ENCODE data around the gene CSMD2. TPM values are rescaled to one million over a fixed set of nuclear protein-coding genes. Genes with fewer than 3 reads are reported as not detected.

Gene CSMD2
- total RNA-seq, 4 donors from 2014 or later: 8.6 TPM; not detected in 3

DNA sequence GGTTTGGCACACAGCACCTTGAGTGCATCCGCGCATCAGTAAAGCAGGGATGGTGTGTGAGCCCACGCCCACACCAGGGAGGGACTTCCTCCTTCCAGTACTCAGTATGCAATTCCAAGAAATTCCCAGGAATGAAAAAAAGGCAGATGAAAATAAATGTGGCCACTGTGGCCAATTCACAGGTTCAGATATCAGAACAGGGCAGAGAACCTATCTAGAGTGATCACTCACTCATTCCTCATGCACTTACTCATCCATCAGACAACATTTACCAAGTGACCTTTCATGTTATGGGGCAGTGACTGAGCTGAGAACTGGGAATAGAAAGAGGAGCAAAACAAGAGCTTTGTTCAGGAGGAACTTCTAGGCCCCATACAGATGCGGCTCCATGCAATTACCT lies 578.9 kb downstream of the CSMD2 start:
- no peaks in the 10 kb centered on the region for H3K9me3 ChIP-seq
- H3K27ac ChIP-seq: no peak overlapping the region
- TF ChIP-seq POLR2A (IDR thresholded peaks at IDR 0.05) (no peak), CTCF (IDR thresholded peaks at IDR 0.05) (no peak)
- no peak overlapping the region for H3K4me3 ChIP-seq
- intact Hi-C loops (cut with DNase I; ENCODE audit: low total_unique reads): no loop called here
- no peak for DNase-seq
- no peaks in the 10 kb centered on the region for H3K36me3 ChIP-seq
- H3K4me1 ChIP-seq: no peaks in the 10 kb centered on the region
- no peaks in the 10 kb centered on the region for H3K27me3 ChIP-seq

DNA sequence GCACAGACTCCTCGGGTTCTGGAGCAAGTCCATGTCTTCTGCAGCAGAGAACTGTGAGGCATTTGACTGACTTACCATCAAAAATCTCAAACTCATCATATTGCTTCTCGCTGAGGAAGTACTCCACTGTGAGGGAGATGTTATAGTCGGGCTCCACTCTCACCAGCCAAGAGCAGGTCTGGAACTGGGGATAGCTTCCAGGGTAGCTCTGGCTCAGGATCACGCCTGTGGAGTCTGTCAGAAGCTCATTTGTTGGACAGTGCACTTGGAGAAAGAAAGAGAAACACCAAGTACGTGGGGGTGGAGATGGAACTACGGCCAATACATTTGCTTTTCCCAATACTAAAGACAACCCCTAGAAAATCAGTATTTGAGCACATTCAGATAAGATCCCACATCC lies 581.5 kb downstream of the CSMD2 start:
- DNase-seq: no peak
- Histone ChIP-seq H3K36me3 (no peaks in the 10 kb centered on the region), H3K27me3 (no peaks in the 10 kb centered on the region), H3K9me3 (no peaks in the 10 kb centered on the region), H3K4me3 (no peak overlapping the region), H3K27ac (no peak overlapping the region), H3K4me1 (no peaks in the 10 kb centered on the region)
- TF ChIP-seq CTCF (IDR thresholded peaks at IDR 0.05) (no peak), POLR2A (IDR thresholded peaks at IDR 0.05) (no peak)
- intact Hi-C loops (cut with DNase I; ENCODE audit: low total_unique reads): no loop called here

DNA sequence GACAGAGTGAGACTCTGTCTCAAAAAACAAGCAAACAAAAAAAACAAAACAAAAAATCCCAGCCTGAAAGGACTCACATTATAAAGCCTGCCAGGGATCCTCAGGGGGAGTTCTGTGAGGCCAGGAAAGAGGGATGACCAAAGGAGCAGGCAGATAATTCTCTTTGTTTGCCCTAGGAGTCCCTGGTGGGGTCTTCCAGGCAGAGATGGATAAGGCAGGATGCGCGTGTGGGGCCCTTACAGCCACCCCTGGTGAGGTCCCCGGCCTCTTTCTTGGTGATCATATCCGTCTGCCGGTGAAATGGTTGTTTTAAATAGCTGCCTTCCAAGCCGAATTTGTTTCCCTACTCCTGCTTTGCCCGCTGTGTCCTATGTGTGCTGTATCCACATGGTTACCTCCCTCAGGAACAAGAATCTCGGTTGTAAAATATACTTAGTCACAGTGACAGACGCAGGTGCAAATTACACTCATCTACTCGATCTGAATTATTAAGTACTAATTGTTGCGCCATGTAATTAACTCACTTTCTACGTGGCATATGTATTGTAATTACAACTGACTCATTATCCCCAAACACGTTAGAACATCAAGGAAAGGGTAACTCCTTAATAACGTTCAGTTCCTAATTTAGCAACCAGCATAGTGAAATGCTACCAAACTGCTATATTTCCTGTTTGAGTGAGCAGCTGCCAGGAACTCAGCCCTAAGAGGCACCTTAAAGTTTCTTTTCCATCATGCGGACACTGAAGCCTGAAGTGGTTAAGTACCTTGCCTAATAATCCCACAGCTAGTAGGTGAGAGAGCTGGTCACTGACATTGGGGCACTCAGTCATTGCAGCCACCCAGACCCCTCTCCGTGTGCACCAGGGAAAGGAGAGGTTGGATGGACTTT lies 586.2 kb downstream of the CSMD2 start:
- TF ChIP-seq POLR2A (IDR thresholded peaks at IDR 0.05) (no peak), CTCF (IDR thresholded peaks at IDR 0.05) (no peak)
- DNase-seq: no peak
- Histone ChIP-seq H3K4me1 (no peaks in the 10 kb centered on the region), H3K36me3 (no peaks in the 10 kb centered on the region), H3K27ac (no peak overlapping the region), H3K4me3 (no peak overlapping the region), H3K27me3 (no peaks in the 10 kb centered on the region), H3K9me3 (no peaks in the 10 kb centered on the region)
- intact Hi-C loops (cut with DNase I; ENCODE audit: low total_unique reads): no loop called here

DNA sequence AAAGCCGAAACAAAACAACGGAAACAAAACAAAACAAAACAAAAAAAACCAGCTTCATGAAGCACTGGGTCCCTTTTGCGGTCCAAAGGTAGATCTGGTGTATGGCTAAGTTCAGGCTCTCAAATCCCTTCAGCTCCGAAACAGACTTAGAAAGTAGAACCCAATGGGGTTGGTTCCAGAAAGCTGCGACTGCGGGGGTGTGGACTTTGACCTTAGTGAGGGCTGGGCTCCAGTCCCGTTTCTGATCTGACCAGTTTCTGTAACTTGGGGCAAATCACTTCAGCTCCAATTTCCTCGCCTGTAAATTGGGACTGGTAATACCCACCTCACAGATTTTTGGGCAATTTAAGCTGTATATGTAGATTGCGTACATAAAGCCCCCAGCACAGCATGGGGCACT lies 587.4 kb downstream of the CSMD2 start:
- DNase-seq: no peak
- H3K4me1 ChIP-seq: no peaks in the 10 kb centered on the region
- H3K27me3 ChIP-seq: no peaks in the 10 kb centered on the region
- H3K36me3 ChIP-seq: no peaks in the 10 kb centered on the region
- intact Hi-C loops (cut with DNase I; ENCODE audit: low total_unique reads): no loop called here
- H3K4me3 ChIP-seq: no peak overlapping the region
- no peaks in the 10 kb centered on the region for H3K9me3 ChIP-seq
- H3K27ac ChIP-seq: no peak overlapping the region
- TF ChIP-seq POLR2A (IDR thresholded peaks at IDR 0.05) (no peak), CTCF (IDR thresholded peaks at IDR 0.05) (no peak)

GRCh38 chr1:33576821-33577599 lies 588.0 kb downstream of the CSMD2 start:
- no peak for TF ChIP-seq CTCF (IDR thresholded peaks at IDR 0.05)
- TF ChIP-seq POLR2A (IDR thresholded peaks at IDR 0.05): no peak
- no peak for DNase-seq
- no peaks in the 10 kb centered on the region for H3K9me3 ChIP-seq
- H3K27ac ChIP-seq: no peak overlapping the region
- H3K36me3 ChIP-seq: no peaks in the 10 kb centered on the region
- no peak overlapping the region for H3K4me3 ChIP-seq
- intact Hi-C loops (cut with DNase I; ENCODE audit: low total_unique reads): no loop called here
- no peaks in the 10 kb centered on the region for H3K27me3 ChIP-seq
- no peaks in the 10 kb centered on the region for H3K4me1 ChIP-seq
